22Rv1 (cell line): ENCODE results near the gene SV2C.

Experiments used
- H3K27ac ChIP-seq: fragments of 450-650 bp; 2 replicates; pipeline ENCODE4 v1.5.1; 2017
- ZFX ChIP-seq: fragments of 450-650 bp; IDR thresholded peaks from 2 replicates; pipeline ENCODE4 v1.6.1; 2017; ENCODE audit warnings: antibody characterized with exemption, borderline replicate concordance
- TF ChIP-seq, protein P1 (sequence below): fragments of 450-650 bp; IDR thresholded peaks from 2 replicates; pipeline ENCODE4 v1.5.1; 2017; ENCODE audit warnings: mild to moderate bottlenecking

The SV2C gene

DNA sequence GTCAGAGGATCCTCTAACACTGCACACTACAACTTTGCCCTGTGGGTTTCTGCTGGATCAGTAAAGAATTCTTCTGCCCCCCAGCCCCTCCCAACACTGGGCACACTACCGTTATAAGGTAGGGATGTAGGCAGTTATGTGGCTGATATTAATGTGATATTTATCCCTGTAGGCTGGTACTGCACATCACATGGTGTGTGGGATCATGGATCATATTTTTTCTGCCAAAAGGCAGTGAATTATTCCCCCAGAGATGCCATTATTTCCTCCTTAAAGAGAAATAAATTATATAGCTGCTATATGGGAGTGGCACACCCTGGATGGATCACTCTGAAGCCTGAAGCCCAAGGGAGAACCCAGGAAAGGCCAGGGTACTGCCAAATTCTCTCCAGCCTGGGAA is 69.5 kb downstream of the SV2C start:
- no peak for TF ChIP-seq ZFX
- TF ChIP-seq, protein P1, sequence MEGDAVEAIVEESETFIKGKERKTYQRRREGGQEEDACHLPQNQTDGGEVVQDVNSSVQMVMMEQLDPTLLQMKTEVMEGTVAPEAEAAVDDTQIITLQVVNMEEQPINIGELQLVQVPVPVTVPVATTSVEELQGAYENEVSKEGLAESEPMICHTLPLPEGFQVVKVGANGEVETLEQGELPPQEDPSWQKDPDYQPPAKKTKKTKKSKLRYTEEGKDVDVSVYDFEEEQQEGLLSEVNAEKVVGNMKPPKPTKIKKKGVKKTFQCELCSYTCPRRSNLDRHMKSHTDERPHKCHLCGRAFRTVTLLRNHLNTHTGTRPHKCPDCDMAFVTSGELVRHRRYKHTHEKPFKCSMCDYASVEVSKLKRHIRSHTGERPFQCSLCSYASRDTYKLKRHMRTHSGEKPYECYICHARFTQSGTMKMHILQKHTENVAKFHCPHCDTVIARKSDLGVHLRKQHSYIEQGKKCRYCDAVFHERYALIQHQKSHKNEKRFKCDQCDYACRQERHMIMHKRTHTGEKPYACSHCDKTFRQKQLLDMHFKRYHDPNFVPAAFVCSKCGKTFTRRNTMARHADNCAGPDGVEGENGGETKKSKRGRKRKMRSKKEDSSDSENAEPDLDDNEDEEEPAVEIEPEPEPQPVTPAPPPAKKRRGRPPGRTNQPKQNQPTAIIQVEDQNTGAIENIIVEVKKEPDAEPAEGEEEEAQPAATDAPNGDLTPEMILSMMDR, result no peak

GRCh38 chr5:76153271-76153670 is 70.1 kb downstream of the SV2C start:
- TF ChIP-seq ZFX, result no peak
- TF ChIP-seq, protein P1, result no peak
- no peak overlapping the region for H3K27ac ChIP-seq

More for the DNA sequence above, 69.5 kb downstream of the SV2C start:
- H3K27ac ChIP-seq, result no peak overlapping the region

- TF ChIP-seq, protein P1, result no peak
- TF ChIP-seq ZFX, result no peak
- H3K27ac ChIP-seq, result no peak overlapping the region
Observed at GRCh38 chr5:76154009-76154690, 71.0 kb downstream of the SV2C start.

DNA sequence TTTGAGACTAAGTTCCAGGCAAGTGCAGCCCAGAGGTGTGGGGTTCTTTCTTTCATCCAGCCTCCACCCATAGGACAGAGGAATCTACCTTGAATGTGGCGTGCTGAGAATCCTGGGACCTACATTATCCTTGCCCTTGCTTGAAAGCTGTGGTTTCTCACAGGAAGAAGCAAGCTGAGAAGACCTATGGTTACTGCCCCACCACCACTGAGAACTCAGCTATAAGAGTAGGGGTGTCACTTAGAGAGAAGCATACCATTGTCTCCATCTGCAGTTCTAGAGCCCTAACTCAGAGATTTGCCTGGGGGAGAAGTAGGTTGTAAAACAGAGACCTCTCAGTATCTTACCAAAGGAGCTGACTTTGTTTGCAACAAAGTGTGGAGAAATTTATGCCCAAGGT is 72.4 kb downstream of the SV2C start:
- no peak for TF ChIP-seq ZFX
- TF ChIP-seq, protein P1, result no peak
- no peak overlapping the region for H3K27ac ChIP-seq

DNA sequence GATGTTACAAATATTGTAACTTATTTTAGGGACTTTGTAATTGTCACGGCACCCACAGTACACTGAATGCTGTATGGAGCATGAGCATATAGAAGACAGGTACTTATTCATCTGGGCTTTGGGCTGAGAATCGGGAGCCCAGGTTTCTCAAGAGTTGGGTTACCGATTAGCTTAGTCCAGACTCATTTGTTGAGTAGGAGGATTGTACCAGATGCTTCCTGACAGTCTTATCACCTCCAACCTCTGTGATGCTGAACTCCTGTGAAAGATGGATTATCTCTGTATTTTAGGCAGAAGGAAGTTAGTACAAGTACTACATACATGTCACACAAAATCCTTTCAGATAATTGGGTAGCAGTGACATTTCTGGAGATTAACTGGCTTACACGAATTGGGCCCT is 79.2 kb downstream of the SV2C start:
- H3K27ac ChIP-seq, result no peak overlapping the region
- no peak for TF ChIP-seq ZFX
- TF ChIP-seq, protein P1, result no peak

- no peak overlapping the region for H3K27ac ChIP-seq
- TF ChIP-seq, protein P1, result no peak
- TF ChIP-seq ZFX, result no peak
Observed at GRCh38 chr5:76163111-76163628, 80.0 kb downstream of the SV2C start.

DNA sequence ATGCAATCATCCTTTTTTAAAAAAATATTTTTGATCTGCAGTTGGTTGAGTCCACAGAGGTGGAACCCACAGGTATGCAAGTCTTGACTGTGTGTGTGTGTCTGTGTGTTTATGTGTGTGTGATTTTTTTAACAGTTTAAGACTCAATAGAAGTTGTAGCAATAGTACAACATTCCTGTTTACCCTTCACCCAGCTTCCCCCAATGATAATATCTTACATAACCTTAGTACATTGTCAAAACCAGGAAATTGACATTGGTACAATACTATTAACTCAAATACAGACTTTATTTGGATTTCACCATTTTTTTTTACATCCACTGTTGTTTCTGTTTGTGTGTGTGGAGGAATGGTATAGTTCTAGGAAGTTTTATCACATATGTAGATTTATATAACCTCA is 81.8 kb downstream of the SV2C start:
- H3K27ac ChIP-seq, result no peak overlapping the region
- TF ChIP-seq, protein P1, result no peak
- no peak for TF ChIP-seq ZFX
